IPS DF 4.7 (cell line): ENCODE results near the gene MRPL24.
"Not testable (repeated sequence)": the region's sequence is repeated elsewhere in the genome, so short reads cannot be mapped to it uniquely, and the experiment has no call there.

ENCODE experiments used
- DNase-seq: peaks from one replicate; pipeline ENCODE4 v3.0.0-alpha.2; 2013; ENCODE audit warnings: low spot score; ENCODE audit errors: extremely low read depth

The MRPL24 gene

DNA sequence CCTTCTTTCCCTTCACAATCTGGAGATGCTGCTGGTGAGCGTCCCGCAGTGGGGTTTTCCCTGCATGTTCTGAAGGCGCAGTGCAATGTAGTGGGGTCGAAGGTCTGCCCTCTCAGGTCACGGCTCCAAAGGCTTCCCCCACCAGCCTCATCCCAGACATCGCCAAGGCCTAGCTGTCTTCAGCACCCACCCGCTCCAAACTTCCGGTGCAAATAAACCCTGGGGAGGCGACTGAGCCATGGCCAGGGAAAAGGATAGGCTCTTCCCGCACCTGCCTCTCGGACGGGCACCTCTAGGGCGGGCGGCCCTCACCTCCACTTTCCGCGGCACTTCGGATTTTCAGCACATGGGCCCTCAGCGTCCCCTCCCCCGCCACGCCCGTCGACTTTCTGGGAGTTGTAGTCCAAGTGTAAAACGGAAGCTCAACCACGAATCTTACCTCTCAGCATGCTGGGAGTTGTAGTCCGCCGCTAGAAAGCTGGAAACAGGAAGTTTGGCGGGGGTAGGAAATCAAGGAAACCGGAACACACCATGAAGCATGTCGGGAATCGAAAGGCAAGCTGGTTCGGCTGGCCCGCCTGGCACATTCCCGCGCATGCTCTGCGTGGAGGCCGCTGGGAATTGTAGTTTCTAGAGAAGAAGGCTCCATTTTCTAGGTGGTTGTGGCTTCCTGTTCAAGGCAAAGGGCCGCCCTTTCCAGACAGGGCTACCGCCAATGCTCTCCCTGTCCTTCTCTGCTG is at the start of gene MRPL24:
TSS of gene MRPL24 (minus strand) at position 348 of the 740 bp plus-strand sequence. CDS start 2,384 bp downstream, outside the sequence.
- DNase-seq: peak; percentile 99

DNA sequence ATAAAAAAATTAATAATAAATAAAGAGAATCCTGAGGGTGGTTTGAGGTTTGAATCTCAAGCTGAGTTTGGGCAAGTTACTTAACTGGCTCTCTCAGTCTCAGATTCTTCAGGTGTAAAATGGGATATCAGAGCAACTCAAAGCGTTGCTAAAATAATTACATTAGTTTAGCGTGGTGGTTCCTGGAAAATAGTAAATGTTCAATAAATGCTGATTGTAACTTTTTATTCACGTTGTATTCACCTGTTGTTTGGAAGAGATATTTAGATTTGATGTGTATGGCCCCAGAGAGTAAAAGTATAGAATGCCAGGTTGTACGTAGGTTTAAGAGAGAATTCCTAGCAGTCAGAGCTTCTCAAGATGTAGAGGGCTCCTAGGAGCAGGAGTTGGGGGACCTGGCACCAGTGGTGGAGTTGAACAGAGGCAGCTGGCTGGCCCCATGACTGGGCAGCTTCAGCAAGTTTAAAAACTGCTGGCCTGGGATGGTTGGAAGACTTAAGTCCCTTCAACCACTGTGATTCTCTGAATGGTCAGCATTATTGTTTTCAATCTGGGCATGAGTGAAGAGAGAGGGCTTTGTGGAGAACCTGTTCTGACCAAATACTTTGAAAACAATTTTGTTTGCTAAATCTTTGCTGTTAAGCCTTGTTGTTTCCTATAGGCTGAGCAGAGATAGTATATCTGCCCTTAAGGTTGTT is 48.9 kb upstream of the MRPL24 start:
- no peak for DNase-seq

- no peak for DNase-seq
These were observed 47.2 kb upstream of the MRPL24 start for GRCh38 chr1:156788136-156788535.

GRCh38 chr1:156786640-156787039 is 45.8 kb upstream of the MRPL24 start:
- DNase-seq: no peak

GRCh38 chr1:156785458-156785857 is 44.6 kb upstream of the MRPL24 start:
- DNase-seq: no peak

DNA sequence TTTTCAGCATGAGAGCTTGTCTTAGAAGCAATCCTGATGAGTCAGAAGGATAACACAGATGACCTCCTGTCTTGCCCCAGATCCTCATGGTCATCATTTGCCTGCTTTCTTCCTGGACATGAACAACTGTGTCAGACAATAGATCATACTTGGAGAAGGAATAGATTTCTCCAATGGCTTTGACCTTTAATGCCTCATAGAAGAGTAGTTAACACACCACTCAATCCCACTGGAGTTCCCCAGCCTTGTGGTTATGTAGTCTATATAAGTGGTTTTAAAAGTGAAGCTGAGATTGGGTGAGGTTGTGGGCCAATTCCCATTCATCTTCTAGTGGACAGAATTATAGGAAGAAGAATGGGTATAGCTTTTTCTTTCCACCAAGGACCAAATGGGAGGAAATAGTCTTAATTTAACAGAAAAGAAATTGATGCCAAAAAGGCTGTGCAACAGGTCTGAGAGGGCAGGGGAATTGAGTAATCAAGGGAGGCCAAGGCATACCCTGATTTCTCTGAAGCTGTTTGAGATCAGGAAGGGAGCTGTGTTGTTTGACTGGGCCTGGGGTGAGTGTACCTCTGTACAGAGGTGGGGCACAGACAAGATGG is 40.8 kb upstream of the MRPL24 start:
- DNase-seq: no peak

- DNase-seq: no peak
These were observed 36.7 kb upstream of the MRPL24 start for GRCh38 chr1:156777573-156777972.

DNA sequence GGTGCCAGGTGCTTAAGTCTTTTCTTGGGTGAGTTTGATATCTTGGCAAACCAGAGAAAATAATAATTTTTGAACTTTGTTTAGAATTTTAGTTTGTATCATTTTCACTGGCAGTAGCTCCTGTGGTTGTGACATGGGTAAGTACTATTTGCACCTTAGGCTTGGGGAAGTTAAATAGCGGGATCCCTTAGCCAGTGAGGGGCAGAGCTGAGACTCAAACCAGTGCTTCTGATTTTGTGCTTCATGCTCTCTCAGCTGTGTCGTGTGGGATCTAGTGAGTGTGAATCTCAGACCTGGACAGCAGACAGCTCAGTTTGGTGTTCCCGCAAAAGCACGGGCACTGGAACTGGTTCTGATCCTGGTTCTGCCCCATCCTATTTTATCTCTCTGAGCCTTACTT is 36.1 kb upstream of the MRPL24 start:
- no peak for DNase-seq

- no peak for DNase-seq
These were observed 34.9 kb upstream of the MRPL24 start for GRCh38 chr1:156775799-156776198.

GRCh38 chr1:156773607-156774006 is 32.7 kb upstream of the MRPL24 start:
- no peak for DNase-seq

DNA sequence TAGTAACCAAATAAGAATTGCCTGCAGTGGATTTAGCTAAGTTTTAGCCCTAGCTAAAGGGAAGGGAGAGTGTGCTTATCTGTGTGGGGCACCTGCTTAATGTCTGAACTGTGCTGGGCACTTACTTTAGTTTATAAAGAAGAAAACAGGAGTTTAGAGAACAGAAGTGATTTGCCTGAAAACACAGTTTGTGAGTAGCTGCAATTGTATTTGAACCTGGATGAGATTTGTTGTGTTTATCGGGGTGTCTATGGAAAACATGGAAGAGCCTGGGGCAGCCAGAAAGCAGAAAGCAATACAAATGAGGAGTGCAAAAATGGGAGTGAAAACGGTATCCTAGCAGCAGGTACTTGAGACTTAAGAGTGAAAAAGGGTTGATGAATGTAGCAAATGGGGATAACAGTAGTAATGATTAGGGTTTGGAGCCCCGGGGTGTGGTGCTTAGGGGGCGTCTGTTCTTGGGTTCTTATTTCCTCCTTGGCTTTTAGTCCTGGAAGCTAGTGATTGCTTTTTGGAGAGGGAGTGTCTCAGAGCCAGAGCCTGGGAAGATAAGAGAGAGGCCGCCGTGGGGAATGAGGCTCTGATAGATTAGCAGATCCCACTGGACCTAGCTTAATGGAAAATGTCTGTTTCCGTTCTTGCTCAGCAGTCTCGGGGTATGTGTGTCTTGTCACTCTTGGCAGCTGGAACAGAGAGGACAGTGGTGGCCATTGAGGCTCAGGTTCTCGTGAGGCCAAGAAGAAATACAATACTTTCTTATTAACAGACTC is 32.0 kb upstream of the MRPL24 start:
- DNase-seq: no peak

DNA sequence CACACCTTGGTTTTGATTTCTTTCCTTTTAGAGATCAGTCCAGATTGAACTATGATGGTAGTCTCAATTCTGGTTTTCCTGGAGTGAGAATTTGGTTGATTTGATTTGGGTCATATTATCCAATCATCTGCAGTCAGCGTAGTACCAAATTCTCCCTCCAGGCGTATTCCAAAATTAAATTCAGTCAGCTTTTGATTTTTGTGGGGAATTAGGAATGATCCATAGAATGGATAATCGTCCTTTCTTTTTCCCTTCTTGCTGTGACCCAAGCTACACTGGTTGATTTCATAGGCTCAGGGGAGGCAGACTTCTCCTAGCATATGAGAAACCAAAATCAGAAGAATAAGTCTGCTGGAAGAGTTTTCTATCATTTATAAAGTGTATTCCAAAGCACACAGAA is 31.3 kb upstream of the MRPL24 start:
- DNase-seq: no peak

- no peak for DNase-seq
These were observed 27.9 kb upstream of the MRPL24 start for GRCh38 chr1:156768610-156769295.

DNA sequence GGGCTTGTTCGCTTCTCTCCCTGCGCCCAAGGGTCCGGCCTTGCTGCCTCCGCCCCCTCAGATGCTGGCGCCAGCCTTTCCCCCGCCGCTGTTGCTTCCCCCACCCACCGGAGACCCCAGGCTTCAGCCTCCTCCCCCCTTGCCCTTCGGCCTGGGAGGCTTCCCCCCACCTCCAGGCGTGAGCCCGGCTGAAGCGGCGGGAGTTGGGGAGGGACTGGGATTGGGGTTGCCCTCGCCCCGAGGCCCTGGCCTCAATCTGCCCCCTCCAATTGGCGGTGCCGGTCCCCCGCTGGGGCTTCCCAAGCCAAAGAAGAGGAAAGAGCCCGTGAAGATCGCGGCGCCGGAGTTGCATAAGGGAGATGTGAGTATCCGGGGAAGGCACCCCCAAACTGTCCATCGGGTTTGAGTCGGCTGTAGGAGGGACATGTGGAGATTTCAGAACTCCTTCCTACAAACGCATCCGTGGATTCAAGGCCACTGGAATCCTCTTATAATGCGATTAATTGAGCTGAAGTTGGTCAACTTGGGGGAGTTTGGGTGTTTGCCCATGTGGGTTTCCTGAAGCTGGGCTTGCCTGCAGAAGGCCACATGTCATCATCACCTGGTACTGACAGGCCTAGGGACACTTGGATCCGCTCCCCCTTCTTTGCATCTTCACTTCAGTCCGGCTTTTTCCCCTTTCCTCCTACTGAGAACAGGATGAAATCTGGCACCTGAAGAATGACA is 27.2 kb upstream of the MRPL24 start:
- DNase-seq: no peak

DNA sequence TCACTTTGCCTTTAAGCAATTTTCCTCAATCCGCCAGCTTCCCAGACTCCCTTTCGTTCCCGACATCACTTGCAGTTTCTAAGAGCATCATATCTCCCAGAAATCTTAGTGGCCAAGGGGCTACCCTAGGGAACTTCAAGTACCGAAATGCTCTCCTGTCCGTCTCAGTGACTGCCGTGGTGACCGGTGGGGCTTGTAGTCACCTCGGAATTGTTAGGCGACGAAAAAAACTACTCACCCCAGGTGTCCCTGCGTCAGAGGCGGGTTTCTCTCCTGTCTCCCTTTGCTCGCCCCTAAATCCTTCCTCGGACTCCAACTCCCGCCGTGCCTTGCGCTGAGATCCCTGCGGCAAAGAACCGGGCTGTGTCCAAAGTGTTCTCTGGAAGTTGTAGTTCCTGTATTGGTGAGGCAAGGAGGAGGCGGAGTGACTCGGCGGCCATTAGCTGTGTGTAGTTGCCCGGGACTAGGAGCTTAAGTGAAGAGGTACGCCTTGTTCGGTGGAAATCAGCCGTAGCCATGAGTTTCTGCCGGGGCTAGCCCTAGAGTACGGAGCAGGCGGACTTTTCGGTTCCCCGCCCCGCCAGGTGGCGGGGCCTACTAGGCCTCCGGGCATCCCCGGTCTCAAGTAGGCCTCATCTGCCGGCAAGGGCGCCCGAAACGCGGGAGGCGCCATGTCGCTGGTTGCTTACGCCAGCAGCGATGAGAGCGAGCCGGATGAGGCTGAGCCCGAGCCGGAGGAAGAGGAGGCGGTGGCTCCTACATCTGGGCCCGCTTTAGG is 26.4 kb upstream of the MRPL24 start, which contains the start of gene PRCC:
TSS of gene PRCC (plus strand) at position 435 of the 778 bp plus-strand sequence. CDS start at position 672, 237 bp downstream.
- DNase-seq: peak; percentile 100

GRCh38 chr1:156766298-156767100 is 25.6 kb upstream of the MRPL24 start:
- no peak for DNase-seq

- DNase-seq: no peak
These were observed 24.8 kb upstream of the MRPL24 start for GRCh38 chr1:156765666-156766065.

DNA sequence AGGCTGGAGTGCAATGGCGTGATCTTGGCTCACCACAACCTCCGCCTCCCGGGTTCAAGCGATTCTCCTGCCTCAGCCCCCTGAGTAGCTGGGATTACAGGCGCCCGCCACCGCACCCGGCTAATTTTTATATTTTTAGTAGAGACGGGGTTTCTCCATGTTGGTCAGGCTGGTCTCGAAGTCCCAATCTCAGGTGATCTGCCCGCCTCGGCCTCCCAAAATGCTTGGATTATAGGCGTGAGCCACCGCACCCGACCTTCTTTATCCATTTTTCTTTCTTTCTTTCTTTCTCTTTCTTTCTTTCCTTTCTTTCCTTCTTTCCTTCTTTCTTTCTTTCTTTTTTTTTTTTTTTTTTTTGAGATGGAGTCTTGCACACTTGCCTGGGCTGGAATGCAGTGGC is 24.2 kb upstream of the MRPL24 start:
- DNase-seq: not testable (repeated sequence)

GRCh38 chr1:156760796-156761104 is 19.9 kb upstream of the MRPL24 start:
- no peak for DNase-seq
